NCI-H2107 treated with DMSO at 0.1 percent for 48 hours (cell line): ENCODE results near the gene OS9.

Experiments
- DNase-seq: peaks from one replicate; lab custom pipeline; 2025; ENCODE audit not compliant: unreplicated experiment; lab: John Stamatoyannopoulos, UW

The OS9 gene

DNA sequence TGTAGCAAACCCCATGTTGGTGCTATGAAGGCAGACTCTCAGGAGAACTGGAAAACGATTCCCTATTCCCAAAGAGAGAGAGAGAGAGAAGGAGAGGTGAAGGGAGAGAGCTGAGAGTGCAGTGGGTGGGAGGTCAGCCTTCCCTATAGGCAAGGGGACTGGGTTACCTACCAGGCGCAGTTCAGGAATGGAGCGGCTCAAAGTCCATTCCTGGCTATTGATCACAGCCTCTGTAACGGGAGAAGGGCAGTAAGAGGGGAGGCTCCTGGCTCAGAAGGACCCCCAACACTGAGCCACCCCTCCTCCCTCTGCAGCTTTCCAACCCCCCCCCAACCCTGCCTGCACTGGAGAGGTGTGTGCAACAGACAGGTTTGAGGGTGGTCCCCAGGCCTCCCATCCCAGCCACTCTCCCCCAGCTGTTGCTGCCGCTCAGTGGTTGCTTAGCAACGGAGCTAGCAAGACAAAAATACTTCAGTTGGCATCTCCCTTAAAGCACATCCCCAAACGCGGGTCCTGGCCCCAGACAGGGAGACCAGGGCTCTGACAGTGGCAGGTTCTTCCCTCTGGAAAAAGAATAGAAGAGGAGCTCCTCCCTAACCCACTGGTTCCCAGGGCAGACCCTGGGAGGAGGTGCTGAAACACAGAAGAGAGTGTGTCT, 41.4 kb downstream of the OS9 start:
- no peak for DNase-seq

DNA sequence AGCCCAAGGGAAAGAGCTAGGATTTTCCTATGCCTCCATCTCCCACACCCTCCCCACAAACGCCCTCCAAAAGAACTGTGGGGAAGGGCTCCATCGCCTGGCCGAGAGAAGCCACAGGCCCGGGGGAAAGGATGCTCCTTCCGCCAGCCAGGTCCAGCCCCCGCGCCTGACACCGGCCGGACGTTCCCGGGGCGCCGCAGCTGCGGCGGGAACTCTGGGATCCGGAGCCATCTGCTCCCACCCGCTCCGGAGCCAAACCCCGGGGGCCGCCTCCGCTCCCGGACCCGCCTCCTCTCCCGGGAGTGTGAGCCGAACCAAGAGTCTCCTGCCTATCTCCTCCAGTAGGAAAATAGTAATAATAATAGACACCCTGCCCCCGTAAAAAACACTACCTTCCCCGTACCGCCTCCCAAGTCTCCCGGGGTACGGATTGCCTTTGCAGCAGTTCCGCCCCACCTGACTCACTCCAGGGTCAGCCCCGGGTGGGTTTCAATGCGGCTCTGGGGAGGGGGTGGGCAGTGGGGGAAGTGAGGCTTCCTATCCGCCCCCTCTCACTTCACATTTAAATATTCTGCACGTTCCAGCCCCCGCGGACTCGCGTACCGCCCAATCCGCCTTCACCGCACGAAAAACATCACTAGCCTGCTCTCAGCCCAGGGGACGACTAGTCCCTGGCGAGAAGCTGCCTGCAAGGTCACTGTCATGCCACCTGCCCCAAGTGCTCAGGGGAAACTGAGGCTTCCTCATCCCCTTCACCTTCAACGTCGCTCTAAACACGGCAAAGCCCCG, 42.2 kb downstream of the OS9 start:
- no peak for DNase-seq

DNA sequence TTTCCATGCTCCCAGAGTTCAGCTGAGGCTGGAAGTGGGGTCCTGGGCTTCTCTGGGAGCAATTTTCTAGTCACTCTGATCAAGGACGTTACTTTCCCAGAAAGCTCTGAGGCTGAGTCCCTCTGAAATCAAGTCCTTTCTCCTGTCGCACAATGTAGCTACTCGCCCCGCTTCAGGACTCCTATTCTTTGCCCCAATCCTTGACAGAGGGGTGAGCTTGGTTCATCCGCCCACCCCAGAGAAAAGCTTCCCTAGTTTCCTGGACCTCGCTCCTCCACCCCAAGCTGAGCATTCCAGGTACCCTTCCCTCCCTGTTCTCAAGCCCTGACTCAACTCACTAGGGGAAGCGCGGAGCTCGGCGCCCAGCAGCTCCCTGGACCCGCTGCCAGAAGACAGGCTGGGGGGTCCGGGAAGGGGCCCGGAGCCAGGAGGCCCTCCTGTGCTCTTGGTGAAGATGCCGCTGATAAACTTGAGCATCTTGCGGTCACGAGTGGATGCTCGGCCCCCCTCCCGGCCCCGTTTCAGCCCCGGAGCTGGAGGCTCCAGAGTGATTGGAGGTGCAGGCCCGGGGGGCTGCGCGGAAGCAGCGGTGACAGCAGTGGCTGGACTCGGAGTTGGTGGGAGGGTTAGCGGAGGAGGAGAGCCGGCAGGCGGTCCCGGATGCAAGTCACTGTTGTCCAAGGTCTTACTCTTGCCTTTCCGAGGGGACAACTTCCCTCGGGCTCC, 43.0 kb downstream of the OS9 start:
- DNase-seq = no peak

DNA sequence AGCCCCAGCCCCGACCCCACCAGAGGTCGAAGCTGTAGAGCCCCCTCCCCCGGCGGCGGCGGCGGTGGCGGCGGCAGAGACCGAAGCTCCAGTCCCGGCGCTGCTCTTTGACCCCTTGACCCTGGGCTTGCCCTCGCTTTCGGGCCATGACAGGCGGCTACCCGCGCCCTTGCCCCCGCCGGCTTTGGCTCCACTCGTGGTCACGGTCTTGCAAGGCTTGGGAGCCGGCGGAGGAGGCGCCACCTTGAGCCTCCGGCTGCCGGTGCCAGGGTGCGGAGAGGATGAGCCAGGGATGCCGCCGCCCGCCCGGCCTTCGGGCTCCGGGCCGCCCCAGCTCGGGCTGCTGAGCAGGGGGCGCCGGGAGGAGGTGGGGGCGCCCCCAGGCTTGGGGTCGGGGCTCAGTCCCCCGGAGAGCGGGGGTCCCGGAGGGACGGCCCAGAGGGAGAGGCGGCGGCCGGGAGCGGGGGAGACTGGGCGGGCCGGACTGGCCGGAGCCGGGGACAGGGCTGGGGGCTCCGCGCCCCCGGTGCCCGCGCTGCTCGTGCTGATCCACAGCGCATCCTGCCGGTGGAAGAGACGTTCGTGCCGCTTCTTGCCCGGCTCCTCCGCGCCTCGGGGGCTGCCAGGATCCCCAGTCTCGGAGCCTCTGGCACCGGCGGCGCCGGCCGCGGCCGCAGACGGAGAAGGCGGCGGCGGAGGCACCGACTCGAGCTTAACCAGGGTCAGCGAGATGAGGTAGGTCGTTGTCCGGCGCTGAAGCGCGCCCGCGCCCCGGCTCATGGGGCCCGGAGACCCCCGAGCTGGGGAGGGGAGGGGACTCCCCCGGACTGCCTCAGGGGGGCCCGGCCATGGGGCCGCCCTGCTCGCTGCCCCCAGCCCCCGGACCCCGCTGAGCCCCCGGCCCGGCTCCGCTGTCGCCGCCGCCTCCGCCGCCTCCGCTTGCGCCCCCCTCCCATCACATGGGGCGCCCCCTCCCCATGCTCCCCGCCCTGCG, 43.8 kb downstream of the OS9 start:
- DNase-seq = no peak

DNA sequence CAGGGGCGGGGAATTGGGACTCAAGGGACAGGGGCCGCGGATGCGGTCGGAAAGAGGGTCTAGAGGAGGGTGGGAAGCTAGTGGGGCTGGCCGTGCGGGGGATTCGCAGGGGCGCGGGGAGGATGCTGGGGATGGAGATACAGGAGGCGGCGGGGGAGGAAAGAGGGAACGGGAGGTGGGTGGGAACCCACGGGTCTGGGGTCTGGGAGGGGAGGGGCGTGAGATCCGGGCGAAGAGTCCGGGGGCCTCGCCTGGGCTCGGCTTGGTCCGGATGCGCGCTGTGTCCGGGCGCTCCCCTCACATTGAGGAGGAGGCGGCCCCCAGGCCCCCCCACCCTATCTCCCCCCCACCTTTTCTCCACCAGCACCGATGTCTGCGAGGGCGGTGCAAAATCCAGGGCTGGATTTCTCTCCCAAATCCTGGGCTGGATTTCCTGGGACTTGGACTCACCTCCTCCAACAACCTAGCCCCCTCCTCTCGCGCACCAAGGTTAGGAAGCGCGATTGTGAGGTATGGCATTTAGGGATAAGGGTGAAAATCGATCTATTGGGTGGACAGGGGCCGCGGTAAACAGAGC, 44.8 kb downstream of the OS9 start, which contains the start of gene AGAP2:
AGAP2 (minus strand) TSS at position 82 of the 577 bp plus-strand sequence. CDS start 496 bp downstream, outside the sequence.
- DNase-seq = no peak

DNA sequence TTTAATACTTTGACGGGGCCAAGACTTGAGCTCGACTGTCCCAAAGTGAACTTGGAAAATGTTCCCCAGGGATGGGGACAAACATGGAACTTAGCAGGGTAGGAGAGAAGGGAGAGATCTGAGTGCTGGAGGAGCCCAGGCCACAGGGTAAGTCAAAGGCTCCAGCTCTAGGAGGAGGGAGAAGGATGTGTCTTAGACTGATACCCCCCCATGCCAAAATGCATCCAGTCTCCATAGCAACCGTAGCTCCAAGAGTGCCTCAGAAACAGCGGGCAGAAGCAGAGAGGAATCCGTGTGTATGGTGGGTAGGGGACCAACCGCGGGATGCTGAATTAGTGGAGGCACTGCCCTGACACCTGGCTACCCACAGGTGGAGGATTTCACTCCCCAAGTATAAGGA, 45.5 kb downstream of the OS9 start:
- DNase-seq = no peak

DNA sequence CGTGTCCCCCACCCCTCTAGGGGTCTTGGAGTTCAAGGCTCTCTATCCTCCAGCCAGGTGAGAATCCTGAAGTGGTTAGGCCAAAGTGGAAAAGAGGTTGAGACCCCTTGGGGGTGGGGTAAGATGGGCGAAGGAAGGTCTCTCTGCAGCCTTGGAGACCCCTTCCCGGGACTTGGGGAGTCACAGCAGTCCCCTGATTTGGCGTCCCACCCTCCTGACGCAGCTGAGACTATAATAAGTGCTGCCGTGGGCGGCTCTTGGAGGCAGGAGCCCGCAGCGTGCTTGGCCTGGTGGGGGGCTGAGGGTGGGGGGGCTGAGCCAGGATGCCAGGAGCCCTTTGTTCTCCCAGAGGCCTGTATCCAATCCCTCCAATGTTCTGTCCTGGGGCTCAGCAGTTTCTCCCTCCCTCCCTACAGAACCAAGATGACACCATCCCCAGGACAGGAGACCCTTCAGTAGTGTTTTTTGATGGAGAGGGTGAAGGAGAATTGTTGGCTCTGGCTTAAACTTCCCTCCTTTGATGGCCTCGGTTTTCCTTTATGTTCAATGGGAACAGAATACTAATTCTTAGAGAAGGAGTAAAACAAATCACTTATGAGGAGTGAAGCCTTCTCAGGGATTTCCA, 46.1 kb downstream of the OS9 start:
- no peak for DNase-seq

DNA sequence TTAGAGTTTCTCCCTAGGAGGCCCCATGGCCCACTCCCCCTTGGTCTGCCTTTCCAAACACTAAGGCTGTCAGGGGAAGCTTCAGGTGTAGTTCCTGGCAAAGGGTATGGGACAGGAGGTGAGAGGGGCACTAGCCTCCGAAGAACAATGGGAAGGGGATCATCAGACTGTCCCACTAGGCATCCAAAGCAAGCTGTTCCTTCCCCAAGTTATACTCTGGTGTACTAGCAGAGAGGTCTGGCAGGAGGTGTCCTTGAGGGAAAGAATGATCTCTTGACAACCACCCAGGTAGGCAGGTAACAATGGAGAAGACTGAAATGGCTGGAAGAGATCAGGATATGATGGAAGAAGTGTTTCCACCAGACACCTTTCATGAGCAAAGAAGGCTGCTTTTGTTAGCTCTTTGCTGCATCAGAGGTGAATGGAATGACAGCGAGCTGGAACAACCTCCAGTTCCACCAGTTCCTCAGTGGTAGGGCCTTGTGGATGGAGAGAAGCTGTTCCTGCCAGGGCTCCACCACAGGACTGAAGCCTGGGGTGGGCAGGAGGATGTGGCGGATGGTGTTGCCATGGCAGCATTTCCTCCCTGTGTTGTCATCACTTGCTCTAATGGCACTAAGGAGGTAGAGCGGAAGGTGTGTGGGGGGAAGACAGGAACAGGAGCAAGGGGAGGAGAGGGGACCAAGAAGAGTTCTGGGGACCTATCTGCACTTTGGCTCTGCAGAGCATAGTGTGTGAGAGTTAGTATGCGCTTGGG, 46.9 kb downstream of the OS9 start:
- DNase-seq = no peak

DNA sequence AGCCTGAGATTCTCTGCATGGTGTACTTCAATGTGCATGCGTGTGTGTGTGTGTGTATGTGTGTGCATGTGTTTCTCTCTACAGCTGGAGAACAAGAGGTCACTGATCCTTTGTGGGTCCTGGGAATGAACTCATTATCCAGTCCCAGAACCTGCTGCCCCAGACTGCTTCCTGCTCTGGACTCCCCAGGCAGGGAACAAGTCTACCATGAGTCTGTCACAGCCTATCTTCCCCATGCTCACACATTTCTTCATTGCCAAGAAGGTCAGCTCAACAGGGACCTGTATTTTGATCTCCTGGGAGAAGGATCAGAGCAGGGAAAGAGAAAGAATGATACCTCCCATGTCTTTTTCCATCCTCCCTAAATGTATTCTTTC, 47.5 kb downstream of the OS9 start:
- no peak for DNase-seq

DNA sequence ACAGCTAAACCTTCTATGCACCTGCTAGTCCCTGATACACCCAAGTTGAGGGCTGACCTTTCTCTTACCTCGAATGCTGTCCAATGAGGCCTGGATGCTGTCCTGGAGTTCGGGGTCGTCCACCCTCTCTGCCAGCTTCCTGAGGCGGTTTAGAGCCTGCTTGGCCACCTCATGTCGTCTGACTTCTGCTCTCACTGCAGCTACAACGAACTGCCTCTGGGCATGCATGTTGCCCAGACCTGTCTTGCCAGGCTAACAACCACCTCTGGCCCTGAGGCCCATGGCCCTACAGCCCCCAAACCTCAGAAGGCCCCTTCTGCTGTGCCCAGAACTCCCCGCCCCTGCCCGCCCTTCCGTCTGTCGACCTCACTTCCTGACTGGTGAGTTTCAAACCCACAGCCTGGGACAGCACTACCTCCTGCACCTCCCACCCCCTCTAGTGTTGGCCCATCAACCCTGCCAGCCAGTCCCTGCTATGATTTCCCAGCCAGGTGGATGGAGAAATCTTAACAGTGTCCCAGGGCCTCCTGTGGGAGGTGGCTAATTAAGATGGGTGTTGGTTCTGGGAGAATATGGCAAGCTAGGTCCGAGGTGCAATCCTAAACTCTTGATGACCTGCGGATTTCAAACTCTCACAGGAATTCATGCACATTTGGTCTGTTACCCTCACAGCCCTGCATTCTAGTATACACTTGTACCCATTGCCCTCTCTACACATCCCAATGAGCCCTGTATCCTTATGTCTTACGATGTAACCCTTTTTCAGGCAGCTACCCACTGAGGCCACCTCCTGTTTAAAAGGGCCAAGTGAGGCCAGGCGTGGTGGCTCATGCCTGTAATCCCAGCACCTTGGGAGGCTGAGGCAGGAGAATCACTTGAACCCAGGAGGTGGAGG, 48.2 kb downstream of the OS9 start:
- DNase-seq = no peak

DNA sequence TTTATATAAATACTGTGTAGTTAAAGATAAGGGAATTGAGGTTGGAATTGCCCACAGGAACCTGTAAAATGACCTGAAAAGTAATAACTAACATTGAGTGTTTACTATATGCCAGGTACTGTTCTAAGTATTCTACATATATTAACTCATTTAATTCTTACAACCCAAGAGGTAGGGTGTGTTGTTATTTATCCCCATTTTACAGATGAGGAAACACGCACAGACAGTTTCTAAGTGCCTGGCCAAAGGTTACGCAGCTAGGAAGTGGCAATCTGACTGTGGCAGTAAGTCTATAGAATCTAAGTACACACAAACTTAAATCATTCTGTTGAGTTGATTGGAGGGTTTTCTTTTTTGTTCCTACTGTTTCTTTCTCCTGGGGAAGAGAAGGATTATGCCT, 49.8 kb downstream of the OS9 start:
- no peak for DNase-seq

DNA sequence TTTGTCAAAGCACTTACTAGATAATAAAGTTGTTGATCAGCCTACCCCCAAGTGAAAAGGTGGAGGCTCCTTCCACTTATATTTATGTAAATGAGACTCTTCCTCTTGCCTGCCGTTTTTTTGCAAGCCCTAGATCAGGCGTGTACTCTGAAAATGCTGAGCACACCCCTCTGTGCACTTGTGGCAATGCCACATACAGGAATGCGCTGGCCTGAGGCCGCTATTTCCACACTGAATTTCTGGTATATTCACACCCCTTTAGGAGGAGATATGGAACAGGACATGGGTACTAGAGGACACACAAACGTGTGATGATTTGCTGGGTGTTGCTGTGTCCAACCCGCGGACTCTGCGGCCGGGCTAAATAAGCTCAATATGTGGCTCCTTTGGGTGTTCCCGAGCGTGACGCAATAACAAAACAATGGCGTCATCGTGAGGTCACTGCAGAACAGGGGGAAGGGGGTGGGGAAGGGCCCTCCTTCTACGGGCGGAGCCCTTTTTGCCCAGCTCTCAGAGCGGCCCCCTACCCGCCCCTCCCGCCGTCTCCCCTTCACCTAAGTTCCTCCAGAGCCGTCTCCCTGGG, 50.4 kb downstream of the OS9 start:
- no peak for DNase-seq

DNA sequence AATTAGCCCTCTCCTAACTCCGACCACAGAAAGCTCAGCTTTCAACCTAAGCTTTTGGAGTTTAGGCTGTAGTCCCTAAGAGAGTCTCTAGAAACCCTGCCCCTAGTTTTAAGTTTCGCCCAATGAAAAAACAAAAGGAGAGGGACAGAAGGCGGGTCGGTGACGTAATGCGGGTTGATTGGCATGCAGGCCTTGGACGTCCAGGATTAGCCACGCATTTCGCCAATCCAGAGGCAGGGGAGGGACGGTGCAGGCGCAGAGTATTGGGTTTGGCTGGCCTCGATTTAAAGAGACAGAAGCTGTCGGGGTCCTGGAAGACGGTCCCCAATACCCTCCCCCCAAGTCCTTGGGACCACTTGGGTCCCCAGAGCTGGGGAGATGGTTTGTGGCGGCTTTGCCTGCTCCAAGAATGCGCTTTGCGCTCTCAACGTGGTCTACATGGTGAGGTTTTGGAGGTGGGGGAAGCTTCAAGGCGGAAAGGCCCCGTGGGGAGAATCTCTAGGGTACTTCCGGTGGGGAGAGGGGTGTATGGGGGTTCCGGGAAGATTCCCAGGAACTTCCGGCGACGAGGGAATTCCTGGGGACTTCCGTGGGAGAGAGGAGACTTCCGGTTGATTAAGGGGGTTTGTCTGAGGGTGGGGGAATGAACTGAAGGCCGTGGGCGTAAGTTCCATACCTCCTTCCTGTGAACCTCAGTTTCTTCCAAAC, 51.0 kb downstream of the OS9 start, which contains the start of gene TSPAN31:
TSPAN31 (plus strand) TSS at position 263 of the 708 bp plus-strand sequence; CDS start at position 379, 116 bp downstream.
- peak; percentile 99 for DNase-seq

DNA sequence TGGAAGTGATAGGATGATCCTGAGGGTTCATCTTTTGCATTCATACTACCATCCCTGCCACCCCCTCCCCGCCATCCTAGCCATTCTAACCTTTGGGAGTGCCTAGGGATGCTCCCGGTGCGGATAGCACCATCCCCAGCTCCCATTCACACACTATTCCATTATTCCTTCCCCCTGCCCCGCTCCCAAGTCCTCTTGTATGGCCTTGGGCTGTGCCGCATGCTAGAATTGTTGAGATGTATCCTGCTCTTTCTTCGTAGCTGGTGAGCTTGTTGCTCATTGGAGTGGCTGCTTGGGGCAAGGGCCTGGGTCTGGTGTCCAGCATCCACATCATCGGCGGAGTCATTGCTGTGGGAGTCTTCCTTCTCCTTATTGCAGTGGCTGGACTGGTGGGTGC, 51.6 kb downstream of the OS9 start:
- DNase-seq = no peak

DNA sequence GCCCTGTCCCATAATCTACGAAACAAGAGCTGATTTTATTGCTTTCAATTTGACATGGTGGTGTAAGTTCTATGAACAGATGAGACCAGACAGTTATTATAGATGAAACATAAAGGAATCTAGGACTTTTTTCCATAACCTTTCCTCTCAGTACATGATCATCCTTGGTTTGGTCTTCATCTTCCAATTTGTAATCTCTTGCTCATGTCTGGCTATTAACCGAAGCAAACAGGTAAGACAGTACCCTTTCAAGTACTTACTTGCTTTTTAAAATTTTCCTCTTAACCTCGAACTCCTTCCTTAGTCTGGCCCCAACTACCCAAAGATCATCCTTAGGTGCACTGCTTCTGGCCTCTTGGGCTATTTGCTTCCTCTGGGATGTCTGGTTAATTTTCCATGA, 52.1 kb downstream of the OS9 start:
- no peak for DNase-seq

DNA sequence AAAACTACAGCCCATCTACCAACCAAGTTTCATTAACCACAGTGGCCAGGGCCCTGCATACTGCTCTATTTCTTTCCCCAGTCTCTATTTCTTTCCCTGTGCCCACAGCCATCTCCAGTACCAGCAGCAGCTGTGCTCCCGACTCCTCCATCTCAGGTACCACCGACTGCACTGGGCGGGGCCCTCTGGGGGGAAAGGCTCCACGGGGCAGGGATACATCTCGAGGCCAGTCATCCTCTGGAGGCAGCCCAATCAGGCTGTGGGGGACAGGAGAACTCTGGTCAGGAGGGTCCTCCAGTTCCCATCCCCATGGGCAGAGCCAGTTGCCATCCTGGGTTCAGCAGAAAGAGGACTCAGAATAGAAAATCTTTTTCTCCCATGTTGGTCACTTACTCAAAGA, 55.1 kb downstream of the OS9 start:
- no peak for DNase-seq
